GM08714 (cell line): ENCODE measurements around the gene BTBD9.

ENCODE experiments used
- H3K4me3 ChIP-seq: fragments of 200-500 bp; sonication (Bioruptor generic); 2 replicates; pipeline ENCODE4 v1.5.1; 2014; ENCODE audit warnings: mild to moderate bottlenecking, low read length, inconsistent platforms
- ZNF274 ChIP-seq: IDR thresholded peaks from 2 replicates; pipeline ENCODE4 v1.6.1; 2012; ENCODE audit warnings: mild to moderate bottlenecking, low read depth, low read length

BTBD9 gene

DNA sequence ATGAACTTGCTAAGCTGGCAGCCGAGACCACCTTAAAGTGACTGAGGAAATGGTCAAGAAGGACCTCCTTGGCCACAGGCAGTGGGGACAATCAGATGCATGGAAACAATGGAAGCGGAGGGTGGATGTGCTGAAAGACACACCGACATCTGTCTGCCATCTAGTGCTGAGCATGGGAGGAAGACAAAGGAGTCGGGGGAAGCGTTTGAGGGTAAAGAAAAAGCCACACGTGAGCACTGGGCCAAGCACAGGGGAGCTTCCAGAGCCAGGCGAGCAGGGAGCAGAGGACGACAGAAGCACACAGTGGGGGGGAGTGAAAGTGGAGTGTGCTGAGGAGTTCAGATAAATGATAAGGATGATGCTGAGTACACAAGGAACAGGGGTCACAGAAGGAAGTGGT lies 452.4 kb downstream of the BTBD9 start:
- no peak overlapping the region for H3K4me3 ChIP-seq
- no peak for TF ChIP-seq ZNF274

DNA sequence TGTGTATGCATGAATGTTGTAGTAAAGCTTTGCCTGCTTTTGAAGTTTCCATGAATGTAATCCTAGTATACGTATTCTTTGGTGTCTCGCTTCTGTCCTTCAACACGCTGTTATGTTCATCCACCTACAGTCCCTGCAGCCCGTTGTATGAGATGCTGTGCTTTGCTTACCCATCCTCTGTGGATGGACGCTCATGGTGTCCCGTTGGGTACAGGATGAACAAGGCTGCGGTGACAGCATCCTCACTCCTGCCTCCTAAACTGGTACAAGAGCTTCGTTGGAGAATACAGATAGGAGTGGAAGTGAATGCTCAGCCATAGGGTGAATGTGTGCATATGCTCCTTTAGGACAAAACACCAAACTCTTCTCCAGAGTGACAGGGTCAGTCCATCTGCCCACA lies 454.0 kb downstream of the BTBD9 start:
- TF ChIP-seq ZNF274 = no peak
- no peak overlapping the region for H3K4me3 ChIP-seq

DNA sequence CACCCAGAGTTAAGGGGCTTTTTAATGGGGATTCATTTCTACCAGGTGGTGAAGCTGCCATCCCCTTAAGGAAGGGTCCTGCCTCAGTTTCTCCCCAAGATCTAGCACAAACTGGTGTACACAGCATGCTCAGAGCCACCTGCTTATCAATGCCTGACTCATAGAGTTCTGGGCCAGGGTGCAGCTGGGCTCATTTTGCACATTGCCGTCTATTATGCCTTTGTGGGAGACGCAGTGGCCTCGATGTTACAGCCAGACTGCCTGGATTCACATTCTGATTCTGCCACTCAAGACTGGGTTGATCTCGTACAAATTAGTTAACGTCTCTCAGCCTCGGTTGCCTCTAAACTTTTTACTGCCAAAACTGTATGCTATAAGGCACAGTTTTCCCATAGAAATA lies 454.5 kb downstream of the BTBD9 start:
- no peak overlapping the region for H3K4me3 ChIP-seq
- TF ChIP-seq ZNF274 = no peak

DNA sequence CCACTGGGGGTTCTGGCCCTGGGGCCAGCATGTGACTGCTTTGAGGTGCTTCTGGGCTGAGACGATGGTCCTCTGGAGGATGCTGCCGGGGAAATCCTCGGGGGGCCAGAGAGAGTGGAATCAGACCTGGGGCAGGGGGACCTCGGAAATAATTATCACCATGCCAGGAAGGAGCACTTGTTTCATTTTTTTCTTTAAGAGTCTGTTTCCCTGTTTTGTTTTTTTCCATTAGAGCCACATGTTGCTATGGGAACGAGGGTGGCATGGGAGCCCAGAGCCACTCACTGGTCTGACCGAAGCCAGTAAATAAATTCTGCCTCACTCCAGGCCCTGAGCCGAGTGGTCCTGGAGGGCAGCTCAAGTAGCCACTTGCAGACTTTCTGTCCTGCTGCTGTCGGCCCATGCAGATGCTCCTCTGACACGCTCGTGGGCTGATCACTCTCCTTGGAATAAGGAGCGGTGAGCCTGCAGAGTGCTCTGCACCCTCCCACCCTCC lies 455.1 kb downstream of the BTBD9 start:
- no peak overlapping the region for H3K4me3 ChIP-seq
- no peak for TF ChIP-seq ZNF274

DNA sequence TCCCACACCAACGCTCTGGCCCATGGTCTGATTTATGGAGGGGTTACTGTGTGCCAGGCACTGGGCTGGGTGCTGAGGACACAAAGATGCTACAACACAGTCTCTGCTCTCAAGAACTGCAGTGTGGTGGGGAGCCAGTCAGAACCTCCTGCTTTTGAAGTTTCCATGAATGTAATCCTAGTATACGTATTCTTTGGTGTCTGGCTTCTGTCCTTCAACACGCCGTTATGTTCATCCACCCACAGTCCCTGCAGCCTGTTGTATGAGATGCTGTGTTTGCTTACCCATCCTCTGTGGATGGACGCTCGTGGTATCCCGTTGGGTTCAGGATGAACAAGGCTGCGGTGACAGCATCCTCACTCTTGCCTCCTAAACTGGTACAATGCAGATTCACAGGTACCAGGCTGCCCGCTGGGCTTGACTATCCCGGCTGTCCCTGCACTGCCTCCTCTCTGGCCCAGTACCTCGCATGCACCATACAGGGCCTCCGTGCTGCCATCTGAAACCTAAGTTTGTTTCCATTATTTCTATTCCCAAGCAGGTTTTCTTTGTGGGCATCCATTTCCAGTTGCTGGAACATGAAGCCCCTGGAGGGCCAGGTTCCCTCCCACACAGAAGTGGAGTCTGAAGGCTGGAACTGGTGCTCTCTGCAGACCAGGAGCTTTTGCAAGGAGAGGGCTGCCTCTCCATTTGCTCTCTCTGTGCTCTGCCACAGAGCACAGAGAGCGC lies 455.7 kb downstream of the BTBD9 start:
- TF ChIP-seq ZNF274 = no peak

DNA sequence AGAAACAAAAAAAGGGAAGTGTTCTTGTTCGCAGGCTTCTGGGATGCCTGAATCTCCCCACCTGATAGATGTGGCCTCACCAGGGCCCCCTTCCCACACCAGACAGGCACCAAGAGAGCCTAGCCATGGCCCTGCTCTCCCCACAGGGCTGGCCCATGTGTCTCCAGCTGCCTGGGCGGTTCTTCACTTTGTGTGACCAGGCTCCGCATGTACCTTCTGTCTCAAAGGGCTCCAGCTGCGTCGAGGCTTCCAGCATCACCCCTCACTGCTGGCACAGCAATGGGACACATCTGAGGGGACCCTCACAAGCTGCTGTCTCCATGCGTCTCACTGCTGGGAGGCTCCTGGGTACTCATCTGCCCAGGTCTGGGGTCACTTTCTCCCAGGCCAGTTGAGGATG lies 457.3 kb downstream of the BTBD9 start:
- no peak for TF ChIP-seq ZNF274
- no peak overlapping the region for H3K4me3 ChIP-seq

More for the DNA sequence above, 455.7 kb downstream of the BTBD9 start:
- H3K4me3 ChIP-seq = no peak overlapping the region

DNA sequence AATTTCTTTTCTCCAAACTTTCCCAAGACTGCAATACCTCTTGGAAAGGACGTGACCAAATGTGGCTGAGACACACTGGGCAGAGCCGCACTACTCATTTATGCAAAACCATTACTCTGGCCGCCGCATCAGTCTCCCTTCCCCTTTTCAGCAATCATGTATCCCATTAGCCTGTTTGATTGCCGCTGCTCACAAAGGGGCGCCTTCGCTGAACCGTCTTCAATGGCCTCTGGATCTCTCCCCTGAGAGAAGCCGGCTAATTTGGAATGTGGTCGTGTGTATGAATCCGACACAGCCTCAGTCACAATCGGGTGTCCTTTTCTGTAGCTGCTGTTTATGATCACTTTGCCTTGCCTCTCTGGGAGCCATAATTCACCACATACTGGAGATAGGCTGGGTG lies 459.1 kb downstream of the BTBD9 start:
- no peak for TF ChIP-seq ZNF274
- no peak overlapping the region for H3K4me3 ChIP-seq

DNA sequence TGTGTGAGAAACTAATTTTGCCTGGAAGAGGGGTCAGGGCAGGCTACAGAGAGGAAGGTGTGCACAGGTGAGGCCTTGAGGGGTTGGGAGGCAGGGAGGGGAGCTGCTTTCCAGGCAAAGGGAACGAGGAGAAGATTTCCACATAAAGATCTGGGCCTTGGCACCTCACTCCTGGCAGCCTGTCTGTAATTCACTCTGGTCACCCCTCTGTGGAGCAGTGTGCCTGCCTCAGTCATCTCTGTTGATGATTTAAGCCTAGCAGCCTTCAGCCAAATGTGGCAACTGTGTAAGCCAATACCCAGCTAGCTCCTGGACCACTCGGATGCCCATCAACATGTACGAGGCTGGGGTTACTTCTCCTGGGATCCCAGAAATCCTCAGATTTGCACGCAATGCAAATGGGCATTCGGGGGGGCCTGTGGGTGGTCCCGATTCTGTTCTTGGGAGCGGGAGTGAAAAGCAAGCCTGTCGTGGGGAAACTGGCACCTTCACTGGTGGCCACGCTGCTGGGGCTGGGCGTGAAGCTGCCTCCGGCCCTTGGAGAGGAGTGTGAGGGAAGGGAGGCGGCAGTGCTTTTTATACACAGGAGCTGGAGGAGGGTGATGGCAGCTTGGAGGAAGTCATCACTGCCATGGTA lies 459.8 kb downstream of the BTBD9 start:
- H3K4me3 ChIP-seq = no peak overlapping the region

DNA sequence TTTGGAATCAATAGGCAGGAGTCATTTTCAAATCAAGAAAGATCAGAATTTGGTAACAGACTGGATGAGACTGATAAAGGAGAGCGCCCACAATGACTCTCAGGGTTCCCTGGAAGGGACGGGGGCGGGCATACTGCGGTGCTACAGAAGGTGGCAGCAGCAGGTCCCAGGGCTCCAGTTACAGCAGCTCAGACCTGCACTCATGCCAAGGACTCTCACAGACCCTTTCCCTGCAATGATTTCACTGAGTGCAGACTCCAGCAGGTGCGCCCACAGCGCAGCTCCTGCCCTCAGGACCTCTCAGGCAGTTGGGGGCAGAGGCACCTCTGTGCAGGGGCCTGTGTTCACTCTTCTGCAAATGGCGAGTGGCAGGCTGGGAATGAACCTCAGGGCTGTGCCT lies 460.4 kb downstream of the BTBD9 start:
- no peak for TF ChIP-seq ZNF274

More for the DNA sequence above, 459.8 kb downstream of the BTBD9 start:
- no peak for TF ChIP-seq ZNF274

DNA sequence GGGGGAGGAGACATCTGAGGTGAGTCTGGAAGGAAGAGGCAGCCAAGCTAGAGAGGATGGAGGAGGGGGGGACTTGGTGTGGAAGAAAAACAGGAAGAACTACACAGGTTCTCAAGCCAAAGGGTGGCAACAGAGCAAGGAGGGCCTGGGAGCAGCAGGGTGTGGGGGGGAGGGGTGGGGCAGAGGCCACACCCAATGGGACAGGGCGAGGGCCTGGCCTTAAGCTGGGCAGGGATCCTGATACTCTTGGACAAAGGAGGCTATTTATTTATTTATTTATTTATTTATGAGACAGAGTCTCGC lies 461.2 kb downstream of the BTBD9 start:
- no peak for TF ChIP-seq ZNF274
- H3K4me3 ChIP-seq = no peak overlapping the region

More for the DNA sequence above, 460.4 kb downstream of the BTBD9 start:
- H3K4me3 ChIP-seq = no peak overlapping the region

DNA sequence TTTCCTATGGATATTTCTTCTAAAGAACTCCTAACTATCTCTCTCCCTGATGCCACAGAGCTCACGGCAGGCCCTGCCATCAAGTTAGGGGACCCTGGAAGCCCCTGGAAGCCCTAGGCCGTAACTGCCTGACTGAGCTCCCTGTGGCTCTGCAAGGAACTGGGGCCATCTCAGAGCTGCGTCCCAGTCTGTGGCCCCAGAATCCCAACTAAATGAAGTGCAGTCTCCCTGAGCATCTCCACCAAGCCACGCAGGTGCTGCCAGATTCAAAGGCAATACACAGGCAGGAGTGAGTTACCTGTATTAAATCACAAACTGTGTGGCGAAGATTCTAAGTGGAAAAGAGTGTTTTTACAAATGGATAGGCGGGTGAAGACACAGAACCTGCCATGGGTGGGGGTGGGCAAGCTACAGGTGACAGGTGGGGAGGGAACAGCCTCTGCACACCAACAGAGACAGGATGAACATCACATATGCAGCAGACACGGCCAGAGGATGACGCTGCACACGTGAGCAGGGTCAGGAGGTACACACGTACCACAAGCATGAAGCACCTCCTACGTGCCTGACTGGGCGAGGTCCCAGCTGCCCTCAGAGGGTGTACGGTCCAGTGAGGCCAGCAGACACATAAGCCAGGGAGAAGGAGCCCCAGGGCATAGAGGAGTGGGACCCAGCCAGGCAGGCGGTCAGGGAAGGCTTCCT lies 461.7 kb downstream of the BTBD9 start:
- TF ChIP-seq ZNF274 = no peak
- H3K4me3 ChIP-seq = no peak overlapping the region

DNA sequence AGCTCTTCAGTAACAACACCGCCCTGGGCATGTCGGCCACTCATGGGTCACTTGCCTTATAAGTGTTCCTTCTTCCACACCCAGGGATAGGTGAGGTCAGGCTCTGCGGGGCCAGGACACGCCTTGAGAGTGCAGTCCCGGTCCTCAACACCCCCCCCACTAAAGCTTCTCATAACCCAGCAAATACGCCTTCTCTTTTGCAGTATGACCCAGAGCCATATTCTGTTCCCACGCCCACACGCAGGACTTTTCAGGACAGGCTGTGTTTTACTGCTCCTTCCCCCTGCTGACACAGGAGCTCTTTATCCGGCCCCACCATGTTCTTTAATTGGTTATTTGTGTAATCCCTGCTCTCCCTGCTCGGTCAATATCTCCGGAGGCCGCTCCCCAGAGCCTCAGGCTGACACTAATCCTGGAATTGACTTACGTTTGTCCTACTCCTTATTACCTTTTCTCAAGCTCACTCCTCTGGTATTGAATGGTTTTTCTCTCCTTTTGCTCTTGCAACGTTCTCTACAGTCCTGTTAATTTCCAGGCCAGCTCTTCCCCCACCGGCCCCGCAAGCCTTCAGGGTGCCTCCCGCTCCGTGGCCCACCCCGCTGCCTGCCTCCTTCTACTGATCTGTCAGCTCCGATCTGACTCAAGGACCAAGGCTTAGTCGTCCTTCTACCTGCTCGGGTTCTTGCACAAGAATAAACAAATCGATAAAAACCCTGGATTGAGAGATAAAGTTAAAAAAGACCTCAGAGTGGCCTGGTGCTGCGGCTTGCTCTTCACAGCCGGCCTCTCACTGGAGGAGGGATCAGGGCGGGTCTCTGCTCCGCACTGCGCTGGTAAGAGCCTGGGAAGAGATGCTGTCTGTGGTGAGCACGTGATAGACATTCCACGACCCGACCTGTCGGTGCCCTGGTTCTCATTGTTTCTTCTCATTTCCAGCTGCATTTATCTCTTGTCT lies 462.7 kb downstream of the BTBD9 start:
- no peak for TF ChIP-seq ZNF274
- H3K4me3 ChIP-seq = no peak overlapping the region

DNA sequence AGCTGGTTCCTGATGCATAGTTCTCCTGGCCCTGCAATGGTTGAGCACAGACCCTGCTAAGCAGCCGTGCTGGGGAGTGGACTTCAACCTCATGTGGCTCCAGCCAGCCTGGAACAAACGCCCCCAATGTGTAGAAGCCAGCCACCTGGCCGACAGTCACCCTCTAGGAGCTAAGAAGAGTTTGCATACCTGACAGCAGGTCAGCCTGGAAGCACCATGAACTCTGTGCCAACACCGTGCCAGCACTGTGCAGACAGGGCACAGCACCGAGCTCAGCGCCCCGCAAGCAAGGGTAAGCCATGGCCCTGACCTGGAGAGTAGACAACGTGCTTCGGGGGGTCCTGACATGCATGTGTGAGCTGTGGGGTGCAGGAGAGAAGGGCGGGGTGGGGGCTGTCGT lies 463.9 kb downstream of the BTBD9 start:
- no peak for TF ChIP-seq ZNF274

DNA sequence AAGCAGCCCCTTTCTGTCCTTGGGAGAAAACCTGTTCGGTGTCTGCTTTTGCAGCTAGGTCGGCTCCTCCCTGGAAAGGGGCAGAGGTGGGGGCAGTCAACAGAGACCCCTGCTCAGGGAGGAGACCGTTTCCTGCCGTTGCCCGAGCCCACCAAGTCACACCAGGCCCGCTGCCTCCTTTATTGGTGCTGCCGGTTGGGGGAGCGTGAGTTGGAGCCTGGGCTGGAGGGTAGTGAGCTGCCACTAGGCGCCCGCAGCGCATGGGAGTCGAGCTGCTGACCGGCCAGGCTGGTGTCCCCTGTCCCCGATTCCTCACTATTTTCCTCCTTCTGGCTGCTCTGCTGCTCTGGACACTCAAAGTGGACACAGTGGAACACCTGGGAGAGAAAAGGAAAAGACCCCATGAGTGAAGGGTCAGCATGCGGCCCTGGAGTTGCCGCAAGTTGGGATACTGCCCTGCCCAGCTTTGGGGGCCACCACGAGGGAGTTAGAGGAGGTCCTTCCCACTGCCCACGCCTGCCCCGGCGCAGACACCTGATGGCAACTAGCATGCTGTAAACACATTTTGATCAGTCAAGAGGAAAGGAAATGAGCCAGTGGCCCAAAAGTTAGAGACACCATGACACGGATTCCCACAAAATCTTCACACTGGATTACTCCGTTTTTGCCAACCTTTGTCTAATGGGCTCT lies 464.8 kb downstream of the BTBD9 start:
- no peak for TF ChIP-seq ZNF274
- H3K4me3 ChIP-seq = no peak overlapping the region

More for the DNA sequence above, 463.9 kb downstream of the BTBD9 start:
- no peak overlapping the region for H3K4me3 ChIP-seq
